Mammary epithelial cell (primary cell): ENCODE results near the gene COX6B2.

Experiments
- EZH2 ChIP-seq: IDR thresholded peaks from 2 replicates; pipeline ENCODE4 v1.6.1; 2012; ENCODE audit warnings: low read length, inconsistent platforms, borderline replicate concordance
- TF ChIP-seq, protein P1 (sequence below), 2 donors: IDR thresholded peaks in 1 of 2; conservative IDR thresholded peaks in 1 of 2; 2 replicates each; pipeline ENCODE4 v1.5.1; 2011 to 2012; ENCODE audit warnings: inconsistent platforms in 2 of 2, low read length in 2 of 2, mild to moderate bottlenecking in 2 of 2, control low read depth in 1 of 2, low read depth in 1 of 2; ENCODE audit not compliant: insufficient read depth in 1 of 2; ENCODE audit errors: extremely low read depth in 1 of 2

DNA sequence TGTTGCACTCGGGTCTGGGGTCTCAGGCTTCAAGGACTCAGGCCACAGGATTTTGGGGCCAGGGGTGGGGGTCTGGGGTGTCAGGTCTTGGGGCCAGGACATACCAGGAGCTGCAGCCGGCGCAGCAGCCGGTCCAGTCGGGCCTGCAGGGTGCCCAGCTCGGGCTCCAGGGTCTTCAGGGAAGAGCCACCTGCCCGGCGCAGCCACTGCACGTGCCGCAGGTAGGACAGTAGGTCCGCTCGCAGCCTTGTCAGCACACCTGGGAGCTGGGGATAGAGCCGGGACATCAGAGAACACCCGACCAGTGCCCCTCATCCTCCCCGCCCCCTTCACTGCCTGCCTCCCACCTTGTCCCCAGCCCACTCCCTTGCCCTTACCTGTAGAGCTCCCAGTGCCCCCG is 13.6 kb upstream of the COX6B2 start:
- no peak for TF ChIP-seq EZH2
- TF ChIP-seq, protein P1, sequence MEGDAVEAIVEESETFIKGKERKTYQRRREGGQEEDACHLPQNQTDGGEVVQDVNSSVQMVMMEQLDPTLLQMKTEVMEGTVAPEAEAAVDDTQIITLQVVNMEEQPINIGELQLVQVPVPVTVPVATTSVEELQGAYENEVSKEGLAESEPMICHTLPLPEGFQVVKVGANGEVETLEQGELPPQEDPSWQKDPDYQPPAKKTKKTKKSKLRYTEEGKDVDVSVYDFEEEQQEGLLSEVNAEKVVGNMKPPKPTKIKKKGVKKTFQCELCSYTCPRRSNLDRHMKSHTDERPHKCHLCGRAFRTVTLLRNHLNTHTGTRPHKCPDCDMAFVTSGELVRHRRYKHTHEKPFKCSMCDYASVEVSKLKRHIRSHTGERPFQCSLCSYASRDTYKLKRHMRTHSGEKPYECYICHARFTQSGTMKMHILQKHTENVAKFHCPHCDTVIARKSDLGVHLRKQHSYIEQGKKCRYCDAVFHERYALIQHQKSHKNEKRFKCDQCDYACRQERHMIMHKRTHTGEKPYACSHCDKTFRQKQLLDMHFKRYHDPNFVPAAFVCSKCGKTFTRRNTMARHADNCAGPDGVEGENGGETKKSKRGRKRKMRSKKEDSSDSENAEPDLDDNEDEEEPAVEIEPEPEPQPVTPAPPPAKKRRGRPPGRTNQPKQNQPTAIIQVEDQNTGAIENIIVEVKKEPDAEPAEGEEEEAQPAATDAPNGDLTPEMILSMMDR (conservative IDR thresholded peaks at IDR 0.05 in 1 of 2, IDR thresholded peaks at IDR 0.05 in 1 of 2; ENCODE audit: extremely low read depth in 1 of 2, insufficient read depth in 1 of 2, low read depth in 1 of 2, low read length in 2 of 2), result no peak
